MM.1S (cell line): Measurements from ENCODE around the gene TRPT1.

Experiments
- CTCF ChIP-seq: fragments of 300-600 bp; sonication (generic); IDR thresholded peaks from 2 replicates; pipeline ENCODE4 v1.5.1; 2016; ENCODE audit warnings: antibody characterized with exemption, low read length, mixed read lengths
- EZH2 ChIP-seq: fragments of 300-600 bp; sonication (generic); optimal IDR thresholded peaks from 2 replicates; pipeline ENCODE3; 2017; ENCODE audit warnings: low read depth, mild to moderate bottlenecking, antibody characterized with exemption, low read length, mixed read lengths
- EZH2phosphoT487 ChIP-seq: fragments of 300-600 bp; sonication (generic); IDR thresholded peaks from 2 replicates; pipeline ENCODE4 v1.6.1; 2018; ENCODE audit warnings: antibody characterized with exemption, low read length

GRCh38 chr11:64230985-64231365 is 5.0 kb upstream of the TRPT1 start:
- TF ChIP-seq CTCF (no peak), EZH2phosphoT487 (no peak), EZH2 (no peak)
